LNCAP (cell line): ENCODE measurements around the gene DCT.

Experiments
- TF ChIP-seq, protein P1 (sequence below): fragments of 450-650 bp; IDR thresholded peaks from 2 replicates; pipeline ENCODE4 v1.5.1; 2017; ENCODE audit warnings: mild to moderate bottlenecking

The DCT gene

DNA sequence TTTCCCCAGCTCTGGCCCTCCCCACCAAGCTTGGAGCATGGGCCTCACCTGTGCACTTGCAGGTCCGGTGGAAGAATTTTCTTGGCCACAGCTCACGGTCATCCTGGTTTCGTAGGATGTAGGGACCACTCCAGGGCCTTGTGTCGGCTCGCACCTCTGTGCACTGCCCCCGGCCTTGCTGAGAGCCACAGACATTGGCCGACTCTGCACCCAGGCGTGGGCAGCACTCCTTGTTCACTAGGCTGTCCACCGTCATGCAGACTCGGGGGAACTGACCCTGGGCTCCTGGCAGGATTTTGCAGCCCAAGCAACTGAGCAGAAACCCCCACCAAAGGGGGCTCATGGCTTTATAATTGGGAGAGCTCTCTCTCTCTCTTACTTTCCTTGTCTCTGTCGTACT lies 569 bp downstream of the DCT start:
- TF ChIP-seq, protein P1, sequence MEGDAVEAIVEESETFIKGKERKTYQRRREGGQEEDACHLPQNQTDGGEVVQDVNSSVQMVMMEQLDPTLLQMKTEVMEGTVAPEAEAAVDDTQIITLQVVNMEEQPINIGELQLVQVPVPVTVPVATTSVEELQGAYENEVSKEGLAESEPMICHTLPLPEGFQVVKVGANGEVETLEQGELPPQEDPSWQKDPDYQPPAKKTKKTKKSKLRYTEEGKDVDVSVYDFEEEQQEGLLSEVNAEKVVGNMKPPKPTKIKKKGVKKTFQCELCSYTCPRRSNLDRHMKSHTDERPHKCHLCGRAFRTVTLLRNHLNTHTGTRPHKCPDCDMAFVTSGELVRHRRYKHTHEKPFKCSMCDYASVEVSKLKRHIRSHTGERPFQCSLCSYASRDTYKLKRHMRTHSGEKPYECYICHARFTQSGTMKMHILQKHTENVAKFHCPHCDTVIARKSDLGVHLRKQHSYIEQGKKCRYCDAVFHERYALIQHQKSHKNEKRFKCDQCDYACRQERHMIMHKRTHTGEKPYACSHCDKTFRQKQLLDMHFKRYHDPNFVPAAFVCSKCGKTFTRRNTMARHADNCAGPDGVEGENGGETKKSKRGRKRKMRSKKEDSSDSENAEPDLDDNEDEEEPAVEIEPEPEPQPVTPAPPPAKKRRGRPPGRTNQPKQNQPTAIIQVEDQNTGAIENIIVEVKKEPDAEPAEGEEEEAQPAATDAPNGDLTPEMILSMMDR: no peak

DNA sequence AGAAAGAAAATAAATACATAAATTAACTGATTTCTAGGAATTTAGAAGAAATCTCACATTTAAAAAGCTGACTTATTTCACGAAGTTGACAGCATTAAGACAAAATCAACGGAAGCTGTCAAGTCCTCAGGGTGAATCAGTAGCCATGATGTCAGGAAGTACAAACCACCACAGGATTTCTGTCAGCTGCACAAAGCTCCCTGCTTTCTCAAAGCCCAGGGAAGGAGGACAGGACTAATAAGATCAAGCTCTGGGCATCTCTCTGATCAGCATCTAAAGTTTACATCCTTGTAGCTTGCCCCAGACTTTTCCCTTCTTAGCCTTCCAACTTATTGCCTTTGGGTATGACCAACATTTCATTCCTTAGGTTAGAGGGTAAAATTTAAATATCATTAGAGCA lies 9.4 kb downstream of the DCT start:
- TF ChIP-seq, protein P1: no peak

- TF ChIP-seq, protein P1: no peak
Observed at GRCh38 chr13:94464771-94465170, 14.7 kb downstream of the DCT start.

DNA sequence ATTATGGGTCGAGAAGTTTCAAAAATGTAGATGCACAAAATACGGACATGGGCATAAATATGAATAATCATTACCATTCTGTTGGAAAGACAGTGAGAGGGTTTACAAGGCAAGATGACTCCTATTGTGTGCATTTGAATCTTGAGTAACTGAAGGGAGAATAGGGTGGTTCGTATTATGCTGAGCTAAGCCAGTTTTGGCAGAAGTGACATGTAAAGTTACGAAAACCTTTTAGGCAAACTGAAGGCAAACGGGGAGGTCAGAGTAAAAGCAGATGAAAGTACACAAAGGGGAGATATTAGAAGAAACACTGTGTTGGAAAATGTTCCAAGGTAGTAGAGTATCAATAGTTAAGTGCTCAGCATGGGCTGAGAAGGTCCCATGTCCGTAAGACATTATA lies 16.8 kb downstream of the DCT start:
- TF ChIP-seq, protein P1: no peak

- TF ChIP-seq, protein P1: no peak
Observed at GRCh38 chr13:94459116-94459515, 20.4 kb downstream of the DCT start.

DNA sequence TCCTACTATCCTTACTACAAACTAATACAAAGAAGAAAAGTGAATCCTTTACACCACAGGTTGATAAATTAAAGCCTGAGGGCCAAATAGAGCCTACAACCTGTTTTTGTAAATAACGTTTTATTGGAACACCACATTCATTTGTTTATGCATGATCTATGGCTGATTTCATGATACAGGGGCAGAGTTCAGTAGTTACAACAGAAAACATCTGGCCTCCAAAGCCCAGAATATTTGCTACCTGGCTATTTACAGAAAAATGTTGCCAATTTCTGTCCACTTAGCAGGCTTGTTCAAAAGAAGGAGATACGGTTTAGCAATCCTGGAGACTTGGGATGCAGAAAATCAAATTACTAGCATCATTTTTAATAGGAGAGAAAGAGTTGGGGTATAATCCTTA lies 24.1 kb downstream of the DCT start:
- TF ChIP-seq, protein P1: no peak

DNA sequence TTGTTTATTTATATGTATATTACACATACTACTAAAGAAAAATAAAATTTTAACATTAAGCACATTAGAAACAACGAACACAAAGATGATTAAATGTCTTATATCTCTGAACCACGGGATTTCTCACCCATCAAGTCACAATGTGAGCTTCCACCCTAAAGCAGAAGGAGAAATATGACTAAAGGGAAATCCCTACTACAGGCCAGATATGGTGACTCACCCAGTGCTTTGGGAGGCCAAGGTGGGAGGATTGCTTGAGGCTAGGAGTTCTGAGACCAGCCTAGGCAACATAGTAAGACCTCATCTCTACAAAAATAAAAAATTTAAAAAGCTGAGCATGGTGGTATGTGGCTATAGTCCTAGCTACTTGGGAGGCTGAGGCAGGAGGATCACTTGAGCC lies 24.6 kb downstream of the DCT start:
- TF ChIP-seq, protein P1: no peak

DNA sequence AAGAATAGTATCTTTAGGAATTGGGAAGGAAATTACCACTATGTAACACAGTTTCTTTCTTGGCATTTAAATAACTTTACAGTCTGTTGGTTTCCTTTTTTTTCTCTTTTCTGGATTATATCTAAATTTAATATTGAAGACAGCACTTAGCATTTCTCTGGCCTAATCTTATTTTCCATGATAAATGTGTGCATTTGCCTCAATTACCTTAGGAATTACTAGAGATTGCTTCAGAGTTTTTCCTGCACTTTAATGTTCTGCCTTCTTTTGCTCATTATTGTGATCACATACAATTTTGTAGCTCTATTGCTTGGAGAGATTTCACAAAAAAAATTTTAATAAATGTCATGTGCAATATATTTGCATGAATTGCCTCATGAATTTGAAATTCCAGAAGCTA lies 25.1 kb downstream of the DCT start:
- TF ChIP-seq, protein P1: no peak
